ENCODE results near the gene PPM1N. TPM values are rescaled to one million over a fixed set of nuclear protein-coding genes. Genes with fewer than 3 reads are reported as not detected.
A peak's percentile ranks its signal among the peaks of the same experiment; 100 is the strongest.

Gene PPM1N
- total RNA-seq, 1 donor from 2014 or later, result 0.75 TPM

- peak; percentile 91 for ATAC-seq (ENCODE audit: poor library complexity)
- intact Hi-C loops (cut with DNase I), result no loop called here
Observed at GRCh38 chr19:45469132-45469944, 28.9 kb upstream of the PPM1N start.

GRCh38 chr19:45469945-45470761, 28.1 kb upstream of the PPM1N start:
- DNase-seq (no peak), ATAC-seq (ENCODE audit: poor library complexity) (no peak)
- intact Hi-C loops (cut with DNase I), result no loop called here

More at GRCh38 chr19:45469132-45469944, 28.9 kb upstream of the PPM1N start:
- peak; percentile 96 for DNase-seq

GRCh38 chr19:45470762-45471081, 27.5 kb upstream of the PPM1N start:
- DNase-seq (no peak), ATAC-seq (ENCODE audit: poor library complexity) (no peak)
- intact Hi-C loops (cut with DNase I), result no loop called here

GRCh38 chr19:45471111-45471930, 26.9 kb upstream of the PPM1N start:
- ATAC-seq (ENCODE audit: poor library complexity) (no peak), DNase-seq (no peak)
- intact Hi-C loops (cut with DNase I), result no loop called here

GRCh38 chr19:45471931-45472562, 26.2 kb upstream of the PPM1N start:
- ATAC-seq (ENCODE audit: poor library complexity) (no peak), DNase-seq (no peak)
- intact Hi-C loops (cut with DNase I), result no loop called here

- intact Hi-C loops (cut with DNase I), result no loop called here
- DNase-seq (no peak), ATAC-seq (ENCODE audit: poor library complexity) (no peak)
Observed at GRCh38 chr19:45472563-45473366, 25.5 kb upstream of the PPM1N start.

- no peak for DNase-seq
- ATAC-seq (ENCODE audit: poor library complexity), result no peak
- intact Hi-C loops (cut with DNase I), result no loop called here
Observed at GRCh38 chr19:45473367-45473681, 24.9 kb upstream of the PPM1N start.

- ATAC-seq (ENCODE audit: poor library complexity) (no peak), DNase-seq (no peak)
- intact Hi-C loops (cut with DNase I), result no loop called here
Observed at GRCh38 chr19:45473682-45474605, 24.3 kb upstream of the PPM1N start.

- DNase-seq, result no peak
- intact Hi-C loops (cut with DNase I), result no loop called here
- no peak for ATAC-seq (ENCODE audit: poor library complexity)
Observed at GRCh38 chr19:45474606-45475521, 23.4 kb upstream of the PPM1N start.

- no peak for ATAC-seq (ENCODE audit: poor library complexity)
- no peak for DNase-seq
- intact Hi-C loops (cut with DNase I), result no loop called here
Observed at GRCh38 chr19:45475537-45476291, 22.5 kb upstream of the PPM1N start.

GRCh38 chr19:45476304-45476703, 21.9 kb upstream of the PPM1N start:
- intact Hi-C loops (cut with DNase I), result no loop called here
- DNase-seq (no peak), ATAC-seq (ENCODE audit: poor library complexity) (no peak)

GRCh38 chr19:45477186-45477585, 21.1 kb upstream of the PPM1N start:
- DNase-seq, result no peak
- no peak for ATAC-seq (ENCODE audit: poor library complexity)
- intact Hi-C loops (cut with DNase I), result no loop called here

GRCh38 chr19:45477713-45478453, 20.4 kb upstream of the PPM1N start:
- DNase-seq (no peak), ATAC-seq (ENCODE audit: poor library complexity) (peak; percentile 1)
- intact Hi-C loops (cut with DNase I), result loop anchor here (1.0 kb wide), 1 partner anchor 39 kb away; no protein-coding TSS in a partner anchor

- ATAC-seq (ENCODE audit: poor library complexity) (peak; percentile 96), DNase-seq (peak; percentile 88)
- intact Hi-C loops (cut with DNase I), result loop anchor here (1.0 kb wide), 1 partner anchor 39 kb away; no protein-coding TSS in a partner anchor
Observed at GRCh38 chr19:45478454-45479238, 19.6 kb upstream of the PPM1N start.
